ENCODE results near the gene MRPS14.

The MRPS14 gene

DNA sequence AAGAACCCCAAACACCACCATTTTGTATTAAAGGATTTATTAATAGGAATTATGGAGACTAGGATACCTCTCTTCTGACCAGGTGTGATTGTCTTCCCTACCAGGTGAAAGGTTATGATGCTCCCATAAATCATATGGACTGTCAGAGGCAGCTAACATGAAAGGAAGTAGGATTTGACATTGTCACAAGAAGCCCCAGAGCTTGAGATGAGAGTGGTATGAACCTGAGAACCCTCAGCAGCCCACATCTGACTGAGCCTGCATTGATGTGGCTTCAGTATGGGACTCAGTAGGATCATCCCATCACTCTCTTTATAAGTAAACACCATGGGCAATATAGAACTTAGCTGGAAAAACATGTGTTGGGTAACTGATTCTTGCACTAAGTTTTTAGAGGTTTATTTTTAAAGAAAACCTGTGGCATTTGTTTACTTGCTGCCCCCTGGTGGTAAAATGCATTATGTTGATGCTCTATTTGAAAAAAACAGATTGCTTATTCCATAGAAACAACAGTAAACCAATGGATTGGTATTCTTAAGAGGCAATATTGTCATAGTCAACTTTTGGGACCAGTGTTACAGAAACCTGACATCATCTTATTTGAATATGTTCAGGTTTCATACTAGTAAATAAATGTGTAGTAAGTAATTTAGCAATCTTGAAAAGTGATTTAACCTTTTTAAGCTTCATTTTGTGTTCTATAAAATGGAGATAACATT is 40.1 kb downstream of the MRPS14 start:
- no peak overlapping the region for H3K27ac Mint-ChIP-seq
- no peaks in the 10 kb centered on the region for H3K9me3 Mint-ChIP-seq
- H3K27me3 Mint-ChIP-seq, result no peaks in the 10 kb centered on the region
- peaks cover 48% of the 10 kb centered on the region for H3K36me3 Mint-ChIP-seq (ENCODE audit: low read depth)
- peaks cover 29% of the 10 kb centered on the region for H3K4me1 Mint-ChIP-seq (ENCODE audit: low read depth)
- DNase-seq, result no peak
- no peak overlapping the region for H3K4me3 Mint-ChIP-seq

DNA sequence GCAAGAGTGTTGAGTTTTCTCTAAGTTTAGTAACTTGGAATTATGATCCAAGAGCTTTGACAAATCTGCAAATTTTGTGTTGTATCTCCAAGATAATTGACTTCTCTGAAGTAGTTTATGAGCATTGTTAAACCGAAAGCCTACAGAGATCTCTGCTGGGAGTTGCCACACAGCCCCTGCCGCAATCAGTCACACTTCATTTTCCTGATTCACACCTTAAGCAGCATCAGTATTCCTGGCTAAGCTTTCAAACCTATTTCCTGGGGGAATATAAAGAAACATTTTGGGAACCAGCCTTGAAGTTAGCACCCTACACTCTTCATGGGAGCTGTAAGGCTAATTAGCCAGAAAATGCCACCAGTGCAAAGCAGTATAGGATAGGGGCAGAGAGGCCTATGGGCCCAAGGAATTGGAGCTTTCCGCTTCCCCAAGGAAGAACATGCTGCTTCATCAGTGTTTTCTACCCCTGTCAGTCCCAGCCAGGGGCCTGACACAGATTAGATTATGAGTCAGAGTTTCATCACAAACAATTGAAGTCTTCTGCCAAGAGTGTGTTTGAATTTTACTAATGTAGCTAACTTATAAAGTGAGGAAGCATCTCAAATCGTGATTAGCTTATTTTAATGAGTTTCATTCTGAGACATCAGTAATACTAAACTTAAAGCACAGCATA is 46.7 kb downstream of the MRPS14 start:
- no peak overlapping the region for H3K4me3 Mint-ChIP-seq
- no peaks in the 10 kb centered on the region for H3K9me3 Mint-ChIP-seq
- H3K36me3 Mint-ChIP-seq (ENCODE audit: low read depth), result peaks cover 64% of the 10 kb centered on the region
- H3K27ac Mint-ChIP-seq, result peak overlapping the region; percentile 73
- peaks cover 55% of the 10 kb centered on the region for H3K4me1 Mint-ChIP-seq (ENCODE audit: low read depth)
- DNase-seq, result no peak
- H3K27me3 Mint-ChIP-seq, result no peaks in the 10 kb centered on the region

DNA sequence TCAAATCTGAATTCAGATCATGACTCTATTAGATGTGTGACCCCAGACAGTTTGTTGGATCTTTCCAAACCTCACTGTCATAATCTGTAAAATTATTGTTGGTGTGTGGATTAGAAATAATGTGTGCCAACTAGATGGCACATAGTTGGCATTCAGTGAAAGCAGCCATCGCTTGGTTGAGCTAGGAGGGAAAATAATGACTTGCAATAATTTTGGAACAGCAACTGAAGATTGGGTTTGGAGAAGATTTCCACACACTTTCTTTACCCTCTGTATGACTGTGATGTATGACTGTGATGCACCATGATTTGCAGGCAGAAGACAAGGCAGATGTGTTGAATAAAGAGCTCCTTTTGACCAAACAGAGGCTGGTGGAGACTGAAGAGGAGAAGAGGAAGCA is 47.5 kb downstream of the MRPS14 start:
- H3K9me3 Mint-ChIP-seq, result no peaks in the 10 kb centered on the region
- H3K27ac Mint-ChIP-seq, result no peak overlapping the region
- peaks cover 56% of the 10 kb centered on the region for H3K4me1 Mint-ChIP-seq (ENCODE audit: low read depth)

DNA sequence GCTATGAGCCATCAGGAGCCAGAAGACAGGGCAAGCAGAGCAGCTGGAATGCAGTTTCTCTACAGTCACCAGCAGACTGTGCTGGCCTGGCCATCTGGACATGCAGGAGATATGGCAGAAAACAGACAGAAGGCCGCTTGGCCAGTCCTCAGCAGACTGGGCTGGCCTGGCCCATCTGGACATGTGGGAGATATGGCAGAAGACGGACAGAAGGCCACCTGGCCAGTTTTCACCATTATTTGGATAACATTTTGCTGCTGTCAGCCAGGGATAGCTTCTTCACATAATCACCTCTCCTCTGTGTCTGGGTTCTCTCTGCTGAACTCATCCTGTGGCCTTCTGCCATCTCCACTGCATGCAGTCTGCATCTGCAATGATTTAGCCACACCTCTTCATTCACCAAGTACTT is 48.5 kb downstream of the MRPS14 start:
- Mint-ChIP-seq H3K9me3 (no peaks in the 10 kb centered on the region), H3K27ac (no peak overlapping the region), H3K27me3 (no peaks in the 10 kb centered on the region), H3K4me1 (ENCODE audit: low read depth) (peaks cover 58% of the 10 kb centered on the region), H3K4me3 (no peak overlapping the region), H3K36me3 (ENCODE audit: low read depth) (peaks cover 60% of the 10 kb centered on the region)
- DNase-seq, result no peak

More for the DNA sequence above, 47.5 kb downstream of the MRPS14 start:
- H3K27me3 Mint-ChIP-seq, result no peaks in the 10 kb centered on the region
- peaks cover 61% of the 10 kb centered on the region for H3K36me3 Mint-ChIP-seq (ENCODE audit: low read depth)
- no peak overlapping the region for H3K4me3 Mint-ChIP-seq
- no peak for DNase-seq

DNA sequence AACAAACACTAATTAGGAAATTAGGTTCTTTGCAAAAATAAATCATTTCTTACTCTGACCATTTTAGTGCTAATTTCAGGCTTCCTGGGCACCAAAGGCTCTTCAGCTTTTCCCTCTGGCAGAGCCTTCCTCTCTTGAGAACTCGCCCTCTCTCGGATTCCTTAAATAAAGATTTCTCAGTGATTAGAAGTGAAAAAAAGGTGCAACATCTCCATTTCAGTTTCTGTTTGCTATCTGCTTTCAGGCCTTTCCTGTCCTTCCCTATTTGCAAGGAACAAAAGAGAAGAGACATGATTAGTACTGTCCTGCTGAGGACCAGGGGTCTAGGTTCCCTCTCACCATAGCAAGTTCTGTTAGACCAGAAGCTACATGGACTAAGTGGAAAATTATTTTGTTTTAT is 51.3 kb downstream of the MRPS14 start:
- peaks cover 39% of the 10 kb centered on the region for H3K36me3 Mint-ChIP-seq (ENCODE audit: low read depth)
- peaks cover 71% of the 10 kb centered on the region for H3K4me1 Mint-ChIP-seq (ENCODE audit: low read depth)
- no peak overlapping the region for H3K4me3 Mint-ChIP-seq

DNA sequence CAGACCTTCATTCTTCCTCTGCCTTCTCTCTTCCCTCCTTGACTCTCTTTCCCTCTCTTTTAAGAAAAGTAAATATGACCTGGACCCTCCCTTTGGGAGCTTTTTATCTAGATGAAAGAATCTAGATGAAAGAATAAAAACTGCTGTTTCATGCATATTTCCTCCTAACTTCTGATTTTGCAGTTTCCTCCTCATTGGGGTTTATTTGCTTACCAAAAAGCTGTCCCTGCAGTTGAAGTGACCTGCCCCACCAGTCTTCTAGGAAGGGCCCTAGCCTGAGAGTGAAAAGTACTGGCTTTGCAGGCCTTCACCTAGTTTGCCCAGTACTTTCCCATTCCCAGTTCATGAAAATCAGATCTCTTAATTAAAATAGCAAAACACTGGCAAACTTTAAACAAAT is 51.8 kb downstream of the MRPS14 start:
- no peak overlapping the region for H3K27ac Mint-ChIP-seq
- DNase-seq, result no peak
- H3K4me1 Mint-ChIP-seq (ENCODE audit: low read depth), result peaks cover 68% of the 10 kb centered on the region
- H3K9me3 Mint-ChIP-seq, result no peaks in the 10 kb centered on the region
- no peak overlapping the region for H3K4me3 Mint-ChIP-seq
- peaks cover 35% of the 10 kb centered on the region for H3K36me3 Mint-ChIP-seq (ENCODE audit: low read depth)
- H3K27me3 Mint-ChIP-seq, result no peaks in the 10 kb centered on the region

More for the DNA sequence above, 51.3 kb downstream of the MRPS14 start:
- Mint-ChIP-seq H3K27me3 (no peaks in the 10 kb centered on the region), H3K9me3 (no peaks in the 10 kb centered on the region), H3K27ac (no peak overlapping the region)
- DNase-seq, result no peak

DNA sequence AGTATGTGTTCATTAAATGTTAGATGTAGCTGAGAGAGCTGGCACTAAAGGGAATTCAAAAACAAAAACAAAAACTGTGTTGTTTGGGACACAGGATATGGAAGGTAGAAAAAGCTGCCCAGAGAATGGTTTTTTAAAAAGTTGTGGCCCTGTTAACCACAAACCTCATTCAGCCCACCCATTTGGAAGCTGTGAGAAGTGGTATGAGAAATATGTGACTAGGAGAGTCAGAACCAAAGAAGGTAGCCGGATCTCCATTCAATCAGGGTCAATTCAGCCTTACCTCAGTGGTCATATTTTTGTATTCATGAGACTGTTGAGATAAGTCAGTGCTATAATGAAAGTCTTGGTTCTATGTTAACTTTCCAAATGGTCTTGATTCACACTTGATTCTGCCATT is 53.2 kb downstream of the MRPS14 start:
- DNase-seq, result no peak
- Mint-ChIP-seq H3K4me3 (no peak overlapping the region), H3K4me1 (ENCODE audit: low read depth) (peaks cover 71% of the 10 kb centered on the region), H3K36me3 (ENCODE audit: low read depth) (peaks cover 21% of the 10 kb centered on the region), H3K27me3 (no peaks in the 10 kb centered on the region), H3K27ac (peak overlapping the region; percentile 28), H3K9me3 (no peaks in the 10 kb centered on the region)

DNA sequence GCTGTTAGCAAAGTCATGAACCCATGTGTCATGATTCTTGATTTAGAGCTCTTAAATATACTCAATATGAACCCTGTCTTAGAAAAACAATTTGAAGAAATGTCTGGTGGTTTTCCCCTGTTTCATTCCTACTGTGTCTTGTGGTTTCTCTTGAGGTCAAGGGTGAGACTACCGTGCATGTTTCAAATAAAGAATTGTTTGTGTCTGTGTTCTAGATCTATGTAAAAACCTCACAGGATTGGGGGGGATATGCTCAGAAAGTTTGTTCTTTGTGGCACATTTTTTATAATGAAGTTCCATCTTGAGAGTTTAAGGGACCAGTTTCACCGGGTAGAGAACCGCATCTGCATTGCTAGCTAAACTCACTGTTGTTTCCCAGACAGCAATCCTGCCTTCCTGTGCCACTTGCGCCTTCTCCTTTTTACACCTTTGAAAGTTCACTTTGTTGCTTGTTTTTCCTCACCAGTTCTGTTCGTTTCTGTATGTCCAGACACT is 54.4 kb downstream of the MRPS14 start:
- no peaks in the 10 kb centered on the region for H3K9me3 Mint-ChIP-seq
- DNase-seq, result no peak
- no peaks in the 10 kb centered on the region for H3K27me3 Mint-ChIP-seq
- H3K27ac Mint-ChIP-seq, result peak overlapping the region; percentile 91
- H3K4me1 Mint-ChIP-seq (ENCODE audit: low read depth), result peaks cover 79% of the 10 kb centered on the region
- peak overlapping the region; percentile 59 for H3K4me3 Mint-ChIP-seq
- peaks cover 15% of the 10 kb centered on the region for H3K36me3 Mint-ChIP-seq (ENCODE audit: low read depth)

DNA sequence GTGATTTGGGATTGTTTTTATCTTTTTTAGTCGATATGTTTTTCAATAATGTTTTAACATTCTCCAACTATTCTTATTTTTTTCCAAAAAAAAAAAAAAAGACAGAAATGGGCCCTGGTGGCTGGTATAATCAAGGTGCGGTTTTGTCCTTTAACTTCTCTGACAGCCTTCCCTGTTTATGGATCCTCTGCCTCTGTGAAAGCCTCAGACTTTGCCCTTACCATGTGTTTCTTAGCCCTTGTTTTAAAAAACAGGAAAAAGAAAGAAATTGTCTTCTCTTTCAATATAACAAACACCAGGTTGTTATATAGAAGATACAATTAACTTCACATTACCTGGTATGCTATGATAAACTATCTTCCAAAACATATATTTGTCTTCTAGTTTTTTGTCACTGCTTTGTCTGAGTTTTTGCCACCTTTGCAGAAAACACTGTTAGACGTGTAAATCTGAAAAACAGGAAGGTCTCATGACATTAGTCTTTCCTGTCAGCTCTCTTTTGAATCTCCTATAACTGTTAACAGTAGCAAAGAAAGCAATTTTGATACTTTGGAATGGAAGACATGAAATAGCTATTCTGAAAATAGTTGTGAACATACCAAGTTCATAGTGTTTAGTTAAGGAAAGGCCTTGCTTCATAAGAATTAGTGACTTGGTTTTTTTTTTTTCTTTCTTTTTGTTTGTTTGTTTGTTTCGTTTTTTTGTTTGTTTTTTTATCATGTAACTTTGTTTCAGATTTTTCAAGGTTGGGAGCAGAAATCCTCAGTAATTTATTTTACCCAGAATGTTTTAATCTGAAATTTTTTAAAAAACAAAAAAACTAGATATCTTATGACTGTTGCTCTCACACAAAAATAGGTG is 55.1 kb downstream of the MRPS14 start:
- peaks cover 13% of the 10 kb centered on the region for H3K36me3 Mint-ChIP-seq (ENCODE audit: low read depth)
- H3K4me3 Mint-ChIP-seq, result peak overlapping the region; percentile 59
- no peaks in the 10 kb centered on the region for H3K27me3 Mint-ChIP-seq
- DNase-seq, result no peak
- H3K4me1 Mint-ChIP-seq (ENCODE audit: low read depth), result peaks cover 84% of the 10 kb centered on the region
- peak overlapping the region; percentile 91 for H3K27ac Mint-ChIP-seq
- H3K9me3 Mint-ChIP-seq, result no peaks in the 10 kb centered on the region

DNA sequence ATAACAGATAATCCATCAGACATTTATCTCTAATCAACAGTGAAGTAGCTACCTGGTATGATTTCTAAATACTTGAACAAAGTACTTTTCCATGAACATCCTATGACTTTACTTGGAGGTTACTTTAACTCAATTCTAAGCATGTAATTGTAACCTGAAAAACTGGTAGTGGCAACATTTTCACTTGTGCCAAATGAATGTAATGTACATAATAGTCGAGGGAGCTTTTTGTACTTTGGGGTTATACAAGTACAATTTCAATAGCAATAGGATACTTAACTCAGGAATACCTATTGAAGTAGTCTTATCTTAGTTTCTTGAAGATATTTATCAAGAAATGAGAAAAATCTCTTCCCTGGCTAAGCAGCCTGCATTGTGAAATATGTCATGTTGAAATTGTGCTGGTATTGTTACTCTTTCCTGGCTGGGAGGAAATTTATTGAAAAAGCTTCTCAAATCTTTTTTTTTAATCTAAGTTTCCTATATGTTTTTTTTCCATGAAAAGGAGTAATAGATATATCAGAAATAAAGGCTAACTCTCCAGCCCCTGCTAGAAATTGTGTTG is 57.1 kb downstream of the MRPS14 start:
- peak overlapping the region; percentile 53 for H3K4me3 Mint-ChIP-seq
- peak overlapping the region; percentile 90 for H3K27ac Mint-ChIP-seq
- peaks cover 5% of the 10 kb centered on the region for H3K36me3 Mint-ChIP-seq (ENCODE audit: low read depth)
- no peak for DNase-seq
- peaks cover 70% of the 10 kb centered on the region for H3K4me1 Mint-ChIP-seq (ENCODE audit: low read depth)
- H3K27me3 Mint-ChIP-seq, result no peaks in the 10 kb centered on the region
- no peaks in the 10 kb centered on the region for H3K9me3 Mint-ChIP-seq

DNA sequence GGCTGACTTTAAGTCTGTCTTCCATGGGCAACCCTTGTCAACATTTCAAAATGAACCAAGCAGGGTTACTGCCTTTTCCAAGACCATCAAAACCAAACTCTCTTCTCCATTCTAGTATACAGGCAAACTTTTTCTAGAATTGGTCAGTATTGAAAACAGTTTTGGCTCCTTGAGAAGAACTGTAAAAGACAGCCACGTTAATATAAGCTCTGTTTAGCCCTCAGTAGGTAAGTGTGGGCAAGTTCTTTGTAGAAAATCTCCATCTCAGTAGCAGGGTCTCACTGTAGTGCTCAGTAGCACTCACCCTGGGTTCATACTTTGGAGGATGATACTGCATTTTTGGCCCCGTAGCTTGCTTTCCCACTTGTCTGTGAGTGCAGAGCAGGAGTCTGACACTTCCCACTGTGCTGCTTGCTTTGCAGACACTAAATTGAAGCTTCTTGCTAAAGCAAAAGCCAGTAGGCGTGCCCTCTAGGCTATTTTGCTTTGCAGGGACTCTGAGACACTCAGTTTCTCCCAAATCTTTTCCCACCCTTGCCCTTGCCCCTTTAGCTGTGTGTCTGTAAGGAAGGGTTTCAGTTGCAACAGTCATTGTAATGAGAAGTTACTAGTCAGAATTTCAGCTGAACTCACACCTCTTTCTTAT is 57.7 kb downstream of the MRPS14 start:
- peak overlapping the region; percentile 53 for H3K4me3 Mint-ChIP-seq
- DNase-seq, result peak; percentile 37
- H3K27me3 Mint-ChIP-seq, result no peaks in the 10 kb centered on the region
- no peaks in the 10 kb centered on the region for H3K9me3 Mint-ChIP-seq
- peaks cover 5% of the 10 kb centered on the region for H3K36me3 Mint-ChIP-seq (ENCODE audit: low read depth)
- H3K4me1 Mint-ChIP-seq (ENCODE audit: low read depth), result peaks cover 70% of the 10 kb centered on the region
- H3K27ac Mint-ChIP-seq, result peak overlapping the region; percentile 90

DNA sequence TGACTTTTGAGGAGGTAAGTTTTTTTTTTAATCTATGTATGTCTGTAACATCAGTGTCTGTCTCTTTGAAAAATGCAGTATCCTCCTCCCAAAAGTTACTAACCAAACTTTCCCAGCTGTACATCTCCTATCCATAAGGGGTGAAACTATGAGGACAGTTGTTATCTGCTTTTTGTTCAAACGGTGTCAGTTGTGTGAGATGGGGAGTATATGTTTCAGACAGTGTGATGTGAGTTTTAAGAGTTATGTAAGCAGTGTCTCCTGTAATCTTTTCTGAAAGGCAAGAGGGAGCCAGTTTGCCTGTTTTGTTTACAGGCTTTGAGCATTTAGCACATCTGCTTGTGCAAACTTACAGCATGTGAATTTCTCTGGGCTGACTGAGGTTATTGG is 58.3 kb downstream of the MRPS14 start:
- Mint-ChIP-seq H3K36me3 (ENCODE audit: low read depth) (peaks cover 2% of the 10 kb centered on the region), H3K4me3 (peak overlapping the region; percentile 53), H3K27ac (peak overlapping the region; percentile 90), H3K4me1 (ENCODE audit: low read depth) (peaks cover 64% of the 10 kb centered on the region), H3K9me3 (no peaks in the 10 kb centered on the region), H3K27me3 (no peaks in the 10 kb centered on the region)
- no peak for DNase-seq

DNA sequence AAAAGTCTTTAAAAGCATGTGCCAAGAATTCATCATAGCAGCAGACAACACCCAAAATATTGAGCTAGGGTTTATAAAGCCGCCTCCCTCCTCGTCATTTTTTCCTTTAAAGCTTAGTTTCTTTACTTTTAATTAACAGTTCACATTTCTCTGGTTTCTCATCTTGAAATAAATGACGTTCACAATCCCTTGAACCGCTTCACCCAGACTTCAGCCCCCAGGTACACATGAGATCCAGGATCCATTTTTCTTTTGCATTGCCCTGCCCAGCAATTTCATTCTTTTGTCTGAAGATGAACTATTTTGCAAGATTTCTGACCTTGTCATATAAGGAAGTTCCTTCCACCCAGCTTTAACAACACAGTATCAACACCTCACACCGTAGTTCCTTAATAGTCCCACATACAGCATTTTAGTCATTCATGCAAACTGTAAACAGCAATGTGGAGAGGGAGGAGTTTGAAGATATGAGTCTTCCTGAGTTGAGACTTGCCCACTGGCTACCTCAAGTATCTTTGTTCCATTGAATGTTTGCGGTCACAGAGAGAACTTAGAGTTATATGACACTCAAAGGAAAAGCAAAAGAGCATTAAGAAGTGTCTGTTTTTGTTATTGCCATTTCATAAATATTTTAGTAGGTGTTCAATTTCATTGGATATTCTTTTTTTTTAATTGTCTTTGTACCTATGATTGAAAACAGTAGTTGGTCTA is 58.8 kb downstream of the MRPS14 start:
- Mint-ChIP-seq H3K4me3 (peak overlapping the region; percentile 53), H3K9me3 (no peaks in the 10 kb centered on the region), H3K27ac (peak overlapping the region; percentile 90), H3K36me3 (ENCODE audit: low read depth) (no peaks in the 10 kb centered on the region), H3K4me1 (ENCODE audit: low read depth) (peaks cover 59% of the 10 kb centered on the region), H3K27me3 (no peaks in the 10 kb centered on the region)
- DNase-seq, result no peak
